ENCODE measurements around the gene KIF21B. TPM values are rescaled to one million over a fixed set of nuclear protein-coding genes. Genes with fewer than 3 reads are reported as not detected.

KIF21B gene
- total and polyA plus RNA-seq, 2 of the 8 experiments (the other 6 are each of a cell fraction or from before 2014, with no cell fraction given) = 10.8 to 26.5 TPM

GRCh38 chr1:200991097-200991614, 32.4 kb downstream of the KIF21B start:
- H4K5ac ChIP-seq (ENCODE audit: insufficient read length, low read depth, low read length) = no peak overlapping the region
- 96% methylated on average over 8 of the region's 10 CpGs; no CpG with 5 or more reads in 1 of the 2 experiments for WGBS, 2 experiments (ENCODE audit: extremely low coverage in 1 of 2, insufficient coverage in 1 of 2, insufficient read length in 1 of 2, insufficient replicate concordance in 2 of 2, low coverage in 1 of 2, low lambda C conversion rate in 2 of 2, missing lambda C conversion rate in 1 of 2)
- FAIRE-seq = no peak
- no peak overlapping the region for H2BK15ac ChIP-seq (ENCODE audit: low read length)
- no peak overlapping the region for H2BK12ac ChIP-seq (ENCODE audit: low read depth, low read length)
- no peaks in the 10 kb centered on the region for H3K79me2 ChIP-seq (ENCODE audit: control insufficient read depth in 1 of 2, insufficient read depth in 2 of 2, low read length in 2 of 2)
- no peak overlapping the region for H3K4ac ChIP-seq (replicated peaks; ENCODE audit: insufficient read length, low read depth, low read length)
- no peaks in the 10 kb centered on the region for H3K79me1 ChIP-seq (ENCODE audit: low read depth, low read length)
- POLR2A ChIA-PET (ENCODE audit: partially characterized antibody) = interaction anchor here (1.0 to 1.9 kb wide), 2 partner anchors 18 to 23 kb away, joined by 4 to 5 read pairs; no protein-coding TSS in a partner anchor
- no peak overlapping the region for H2AK5ac ChIP-seq (ENCODE audit: low read depth, low read length)
- H3K23ac ChIP-seq (ENCODE audit: insufficient read length) = no peak overlapping the region
- no peak overlapping the region for H3K14ac ChIP-seq (ENCODE audit: insufficient read length)
- peaks cover 0 to 6% of the 10 kb centered on the region in 2 experiments for H4K20me1 ChIP-seq (replicated peaks in 1 of 2; ENCODE audit: control insufficient read depth in 1 of 2, insufficient read depth in 2 of 2, low read length in 2 of 2)
- no peak overlapping the region for H2BK20ac ChIP-seq (ENCODE audit: low read length)
- no peak for DNase-seq (ENCODE audit: low read depth in 1 of 2, low spot score in 2 of 2)
- no peaks in the 10 kb centered on the region for H3K27me3 ChIP-seq (replicated peaks in 1 of 4; ENCODE audit: control insufficient read depth in 3 of 4, extremely low read depth in 1 of 4, insufficient read depth in 3 of 4, low read length in 3 of 4)
- no peaks in the 10 kb centered on the region for H3K23me2 ChIP-seq (ENCODE audit: low read depth, low read length)
- H3K27ac ChIP-seq (ENCODE audit: low read depth, low read length) = no peak overlapping the region
- no peaks in the 10 kb centered on the region for H3K9me3 ChIP-seq (ENCODE audit: insufficient read depth in 2 of 2, low read depth in 1 of 2, low read length in 1 of 2)
- no peak overlapping the region for H3K4me3 ChIP-seq (ENCODE audit: extremely low read depth in 1 of 4, insufficient read depth in 2 of 4, low read depth in 3 of 4, low read length in 4 of 4)
- H4K91ac ChIP-seq (replicated peaks; ENCODE audit: insufficient read length, low read length) = no peak overlapping the region
- no peak overlapping the region for H2AFZ ChIP-seq (ENCODE audit: low read length)
- no peak overlapping the region for H2BK5ac ChIP-seq (ENCODE audit: low read depth, low read length)
- no peak overlapping the region for H3K9ac ChIP-seq (replicated peaks in 1 of 4; ENCODE audit: extremely low read depth in 1 of 4, low read depth in 3 of 4, low read length in 3 of 4)
- no peaks in the 10 kb centered on the region for H3K4me1 ChIP-seq (replicated peaks in 1 of 4; ENCODE audit: control insufficient read depth in 3 of 4, insufficient read depth in 4 of 4, low read length in 3 of 4)
- TF ChIP-seq CEBPB (IDR thresholded peaks at IDR 0.05; ENCODE audit: low read depth, low read length) (no peak), SRF (IDR thresholded peaks at IDR 0.05; ENCODE audit: low read depth, low read length) (no peak), BCL11A (IDR thresholded peaks at IDR 0.05; ENCODE audit: low read depth in 2 of 2, low read length in 2 of 2) (no peak), KDM5A (IDR thresholded peaks at IDR 0.05; ENCODE audit: low read length) (no peak), POU5F1 (IDR thresholded peaks at IDR 0.05; ENCODE audit: low read depth, low read length) (no peak), SUZ12 (IDR thresholded peaks at IDR 0.05; ENCODE audit: low read length) (no peak), ATF2 (IDR thresholded peaks at IDR 0.05; ENCODE audit: low read length) (no peak), NRF1 (IDR thresholded peaks at IDR 0.05; ENCODE audit: low read depth, low read length) (no peak), SP2 (IDR thresholded peaks at IDR 0.05; ENCODE audit: low read length) (no peak), BACH1 (IDR thresholded peaks at IDR 0.05; ENCODE audit: low read length) (no peak), RXRA (IDR thresholded peaks at IDR 0.05; ENCODE audit: insufficient read depth, low read depth, low read length) (no peak), TAF7 (optimal IDR thresholded peaks at IDR 0.05; ENCODE audit: borderline replicate concordance, low read depth, low read length) (no peak), RBBP5 (IDR thresholded peaks at IDR 0.05; ENCODE audit: borderline replicate concordance, low read depth, low read length) (no peak)
- H3K56ac ChIP-seq (replicated peaks; ENCODE audit: insufficient read length, low read depth, low read length) = no peak overlapping the region
- H3K18ac ChIP-seq (ENCODE audit: extremely low read depth, low read length) = no peak overlapping the region
- no peak overlapping the region; the same call in 1 of the 2 replicates for H4K8ac ChIP-seq (ENCODE audit: extremely low read depth, insufficient read depth, low read length)
- CTCF ChIA-PET (ENCODE audit: partially characterized antibody) = interaction anchor here (0.7 to 28.5 kb wide), 10 partner anchors 11 to 456 kb away, joined by 3 to 640 read pairs (median 9); partner anchors contain the start of gene KIF21B
- H2BK120ac ChIP-seq (replicated peaks; ENCODE audit: low read depth, low read length) = no peak overlapping the region
- peaks cover 0 to 36% (median 16%) of the 10 kb centered on the region in 4 experiments; a peak in 6 of 8 replicates for H3K36me3 ChIP-seq (ENCODE audit: control insufficient read depth in 2 of 4, insufficient read depth in 4 of 4, low read length in 3 of 4)
- no peak overlapping the region for H3K4me2 ChIP-seq (ENCODE audit: insufficient read depth in 1 of 2, low read depth in 2 of 2, low read length in 2 of 2)
